ENCODE measurements around the gene CLCNKA.

CLCNKA gene

GRCh38 chr1:16068356-16069270, 46.8 kb downstream of the CLCNKA start:
- TF ChIP-seq CTCF (conservative IDR thresholded peaks at IDR 0.05): no peak
- no peak overlapping the region; the same call in 1 of the 2 replicates for H3K27ac ChIP-seq

GRCh38 chr1:16070640-16071355, 49.0 kb downstream of the CLCNKA start:
- TF ChIP-seq CTCF (conservative IDR thresholded peaks at IDR 0.05): no peak
- no peak overlapping the region for H3K27ac ChIP-seq

- TF ChIP-seq CTCF (conservative IDR thresholded peaks at IDR 0.05): no peak
- H3K27ac ChIP-seq: no peak overlapping the region
Observed at GRCh38 chr1:16071614-16072013, 49.8 kb downstream of the CLCNKA start.

- H3K27ac ChIP-seq: no peak overlapping the region
- TF ChIP-seq CTCF (conservative IDR thresholded peaks at IDR 0.05): no peak
Observed at GRCh38 chr1:16072095-16072494, 50.3 kb downstream of the CLCNKA start.

GRCh38 chr1:16072616-16073484, 51.0 kb downstream of the CLCNKA start:
- H3K27ac ChIP-seq: peak overlapping the region; percentile 41; the same call in 1 of the 2 replicates
- no peak for TF ChIP-seq CTCF (conservative IDR thresholded peaks at IDR 0.05)

- peak; percentile 93 for TF ChIP-seq CTCF (conservative IDR thresholded peaks at IDR 0.05)
Observed at GRCh38 chr1:16073490-16074119, 51.8 kb downstream of the CLCNKA start, which contains the start of gene FAM131C. TSS of gene FAM131C (minus strand) at chr1:16073651. CDS start at chr1:16073442, 209 bp downstream.

More at GRCh38 chr1:16073490-16074119, 51.8 kb downstream of the CLCNKA start, which contains the start of gene FAM131C:
- peak within 1 kb of the TSS; percentile 41; the same call in 1 of the 2 replicates for H3K27ac ChIP-seq
